Measurements from ENCODE around the gene CDK12. TPM values are rescaled to one million over a fixed set of nuclear protein-coding genes. Genes with fewer than 3 reads are reported as not detected.
"Not testable (repeated sequence)": the region's sequence is repeated elsewhere in the genome, so short reads cannot be mapped to it uniquely, and the experiment has no call there.

CDK12 gene
- 10 to 100 TPM; 37.7 to 75.8 TPM for total RNA-seq

DNA sequence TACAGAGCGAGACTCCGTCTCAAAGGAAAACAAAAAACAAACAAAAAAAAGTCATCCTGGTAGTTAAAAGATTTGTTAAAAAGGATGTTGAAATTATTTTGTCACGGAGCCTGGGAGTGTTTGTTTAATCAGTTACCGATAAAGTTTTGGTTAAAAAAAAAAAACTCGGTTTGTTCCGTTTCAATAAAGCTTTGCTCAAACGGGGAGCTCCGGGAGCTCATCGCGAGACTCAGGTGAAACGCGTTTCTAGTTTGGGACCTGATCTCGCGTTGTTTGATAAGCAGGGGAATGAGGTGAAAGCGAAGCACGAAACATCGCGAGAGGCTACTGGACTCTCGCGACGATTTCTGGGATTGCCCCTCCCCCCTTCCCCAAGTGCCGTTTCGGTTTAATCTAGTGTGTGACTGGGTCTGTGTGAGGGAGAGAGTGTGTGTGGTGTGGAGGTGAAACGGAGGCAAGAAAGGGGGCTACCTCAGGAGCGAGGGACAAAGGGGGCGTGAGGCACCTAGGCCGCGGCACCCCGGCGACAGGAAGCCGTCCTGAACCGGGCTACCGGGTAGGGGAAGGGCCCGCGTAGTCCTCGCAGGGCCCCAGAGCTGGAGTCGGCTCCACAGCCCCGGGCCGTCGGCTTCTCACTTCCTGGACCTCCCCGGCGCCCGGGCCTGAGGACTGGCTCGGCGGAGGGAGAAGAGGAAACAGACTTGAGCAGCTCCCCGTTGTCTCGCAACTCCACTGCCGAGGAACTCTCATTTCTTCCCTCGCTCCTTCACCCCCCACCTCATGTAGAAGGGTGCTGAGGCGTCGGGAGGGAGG is at the start of gene CDK12:
Gene CDK12, plus strand, starts transcription at position 374 of the 813 bp plus-strand sequence. CDS start 586 bp downstream, outside the sequence.
- peak; percentile 98 for DNase-seq (ENCODE audit: low spot score)
- intact Hi-C loops (cut with DNase I): no loop called here
- 2% methylated on average over 50 of the region's 51 CpGs for WGBS
- TF ChIP-seq POLR2A (IDR thresholded peaks at IDR 0.05) (peak; percentile 93), CTCF (IDR thresholded peaks at IDR 0.05) (peak in 1 of 4 experiments; percentile 4), POLR2AphosphoS5 (IDR thresholded peaks at IDR 0.05) (peak; percentile 97)
- Histone ChIP-seq H3K36me3 (no peaks in the 10 kb centered on the region), H3K27me3 (replicated peaks; ENCODE audit: insufficient read depth) (no peaks in the 10 kb centered on the region), H3K9me3 (no peaks in the 10 kb centered on the region), H3K4me1 (replicated peaks) (no peaks in the 10 kb centered on the region), H3K4me3 (peak within 1 kb of the TSS; percentile 88 to 99), H3K27ac (peak within 1 kb of the TSS; percentile 99)

GRCh38 chr17:39416141-39416540 is 45.1 kb upstream of the CDK12 start:
- H3K27ac ChIP-seq: no peak overlapping the region
- intact Hi-C loops (cut with DNase I): no loop called here
- no peaks in the 10 kb centered on the region for H3K9me3 ChIP-seq
- DNase-seq (ENCODE audit: low spot score): no peak
- TF ChIP-seq POLR2AphosphoS5 (IDR thresholded peaks at IDR 0.05) (no peak), CTCF (IDR thresholded peaks at IDR 0.05) (no peak), POLR2A (IDR thresholded peaks at IDR 0.05) (no peak)
- H3K4me3 ChIP-seq: no peak overlapping the region
- no peaks in the 10 kb centered on the region for H3K4me1 ChIP-seq (replicated peaks)
- no peaks in the 10 kb centered on the region for H3K27me3 ChIP-seq (replicated peaks; ENCODE audit: insufficient read depth)
- 85% methylated on average over 1 of the region's 1 CpG for WGBS
- H3K36me3 ChIP-seq: peaks cover 8 to 18% of the 10 kb centered on the region in 2 donors

GRCh38 chr17:39429600-39429999 is 31.7 kb upstream of the CDK12 start:
- H3K4me3 ChIP-seq: no peak overlapping the region
- intact Hi-C loops (cut with DNase I): no loop called here
- H3K9me3 ChIP-seq: no peaks in the 10 kb centered on the region
- H3K36me3 ChIP-seq: peaks cover 4% of the 10 kb centered on the region in 2 donors
- H3K27me3 ChIP-seq (replicated peaks; ENCODE audit: insufficient read depth): no peaks in the 10 kb centered on the region
- TF ChIP-seq CTCF (IDR thresholded peaks at IDR 0.05) (no peak), POLR2A (IDR thresholded peaks at IDR 0.05) (no peak), POLR2AphosphoS5 (IDR thresholded peaks at IDR 0.05) (no peak)
- H3K4me1 ChIP-seq (replicated peaks): no peaks in the 10 kb centered on the region
- DNase-seq (ENCODE audit: low spot score): no peak
- WGBS: 96% methylated on average over 4 of the region's 4 CpGs
- no peak overlapping the region for H3K27ac ChIP-seq

DNA sequence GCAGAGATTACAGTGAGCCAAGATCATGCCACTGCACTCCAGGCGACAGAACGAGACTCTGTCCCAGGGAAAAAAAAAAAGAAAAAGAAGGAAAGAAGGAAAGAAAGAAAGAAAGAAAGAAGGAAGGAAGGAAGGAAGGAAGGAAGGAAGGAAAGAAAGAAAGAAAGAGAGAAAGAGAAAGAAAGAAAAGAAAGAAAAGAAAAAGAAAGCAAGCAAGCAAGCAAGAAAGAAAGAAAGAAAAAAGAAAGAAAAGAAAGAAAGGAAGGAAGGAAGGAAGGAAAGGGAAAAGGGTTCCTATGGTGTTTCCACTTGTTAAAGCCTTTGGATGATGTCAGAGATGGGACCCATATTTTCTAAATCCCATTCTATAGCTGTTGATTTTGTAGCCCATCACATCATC is 21.4 kb upstream of the CDK12 start:
- DNase-seq (ENCODE audit: low spot score); H3K9me3 ChIP-seq; H3K4me1 ChIP-seq (replicated peaks); H3K4me3 ChIP-seq; H3K27me3 ChIP-seq (replicated peaks; ENCODE audit: insufficient read depth); H3K27ac ChIP-seq; intact Hi-C loops (cut with DNase I); H3K36me3 ChIP-seq: not testable (repeated sequence)
- 100% methylated on average over 2 of the region's 2 CpGs for WGBS

GRCh38 chr17:39443326-39443725 is 18.0 kb upstream of the CDK12 start:
- Histone ChIP-seq H3K36me3 (no peaks in the 10 kb centered on the region), H3K4me3 (no peak overlapping the region), H3K27ac (no peak overlapping the region), H3K4me1 (replicated peaks) (no peaks in the 10 kb centered on the region), H3K27me3 (replicated peaks; ENCODE audit: insufficient read depth) (no peaks in the 10 kb centered on the region), H3K9me3 (no peaks in the 10 kb centered on the region)
- TF ChIP-seq CTCF (IDR thresholded peaks at IDR 0.05) (no peak), POLR2A (IDR thresholded peaks at IDR 0.05) (no peak), POLR2AphosphoS5 (IDR thresholded peaks at IDR 0.05) (no peak)
- intact Hi-C loops (cut with DNase I): no loop called here
- DNase-seq (ENCODE audit: low spot score): no peak

All from prostate gland (tissue), 2 donors.